Spleen (tissue), 7 donors: Measurements from ENCODE around the gene GRAMD2B.

ENCODE experiments used
- CTCF ChIP-seq, 11 experiments: fragments of 200-600 bp in 7 of 11; fragments of 450-650 bp in 4 of 11; sonication (generic) in 4 of 11; IDR thresholded peaks in 8 of 11; conservative IDR thresholded peaks in 3 of 11; 1 replicate in 7 of 11; 2 replicates in 4 of 11; pipeline versions ENCODE4 v1.4.0 to v1.8.0; 2016 to 2021; ENCODE audit warnings: antibody characterized with exemption in 11 of 11, inconsistent platforms in 4 of 11, mild to moderate bottlenecking in 1 of 11
- POLR2A ChIP-seq, 3 donors: fragments of 450-650 bp; IDR thresholded peaks; one replicate each; pipeline ENCODE4 v1.5.1; 2017; ENCODE audit warnings: antibody characterized with exemption in 3 of 3, mild to moderate bottlenecking in 1 of 3
- donor health status: DM: no; HTN: no; CAD: no; lungs with moderate emphysema.
- donor health status: DM: no; HTN: no; CAD: no.
- donor health status: DM: no; HTN: no; CAD: no.

- TF ChIP-seq CTCF (IDR thresholded peaks at IDR 0.05 in 8 of 11, conservative IDR thresholded peaks at IDR 0.05 in 3 of 11) (no peak), POLR2A (IDR thresholded peaks at IDR 0.05) (no peak)
These were observed 37.2 kb downstream of the GRAMD2B start for GRCh38 chr5:126460459-126460858.
